Ovary (tissue), 3 donors: ENCODE results near the gene FAM9C.

Experiments
- EP300 ChIP-seq: sonication (generic); formaldehyde crosslinking; IDR thresholded peaks from one replicate; pipeline ENCODE4 v1.6.1; 2017; ENCODE audit warnings: antibody characterized with exemption
- TF ChIP-seq, protein P1 (sequence below), 3 donors: fragments of 450-650 bp in 2 of 3; fragments of 200-600 bp in 1 of 3; IDR thresholded peaks; one replicate each; pipeline versions ENCODE4 v1.5.1 to v1.8.0; 2016 to 2022; ENCODE audit warnings: antibody characterized with exemption in 3 of 3, mild to moderate bottlenecking in 1 of 3
- donor health status: DM: no; HTN: no; CAD: no.

DNA sequence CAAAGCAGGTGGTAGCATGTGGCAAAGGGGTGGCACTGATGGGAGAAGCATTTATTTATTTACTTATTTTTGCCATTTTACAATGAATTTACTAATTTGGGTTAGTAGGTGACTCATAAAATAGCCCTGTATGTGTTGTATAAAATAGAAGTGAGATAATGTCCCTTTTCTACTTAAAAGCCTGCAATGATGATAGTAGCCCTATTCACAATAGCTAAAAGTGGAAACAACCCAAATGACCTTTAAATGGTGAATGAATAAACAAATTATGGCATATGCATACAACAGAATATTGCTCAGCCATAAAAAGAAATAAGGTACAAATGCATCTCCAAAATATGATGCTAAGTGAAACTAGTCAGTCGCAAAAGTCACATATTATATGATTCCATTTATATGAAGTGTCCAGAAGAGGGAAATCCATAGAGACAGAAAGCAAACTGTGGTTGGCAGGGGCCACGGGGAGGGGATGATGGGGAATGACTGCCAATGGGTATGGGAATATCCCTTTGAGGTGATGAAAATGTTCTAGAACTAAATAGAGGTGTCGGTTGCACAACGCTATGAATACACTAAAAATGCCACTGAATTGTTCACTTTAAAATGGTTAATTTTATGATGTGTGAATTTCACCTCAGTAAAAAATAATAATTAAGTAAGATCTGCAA, 35.8 kb upstream of the FAM9C start:
- TF ChIP-seq EP300, result no peak
- TF ChIP-seq, protein P1, sequence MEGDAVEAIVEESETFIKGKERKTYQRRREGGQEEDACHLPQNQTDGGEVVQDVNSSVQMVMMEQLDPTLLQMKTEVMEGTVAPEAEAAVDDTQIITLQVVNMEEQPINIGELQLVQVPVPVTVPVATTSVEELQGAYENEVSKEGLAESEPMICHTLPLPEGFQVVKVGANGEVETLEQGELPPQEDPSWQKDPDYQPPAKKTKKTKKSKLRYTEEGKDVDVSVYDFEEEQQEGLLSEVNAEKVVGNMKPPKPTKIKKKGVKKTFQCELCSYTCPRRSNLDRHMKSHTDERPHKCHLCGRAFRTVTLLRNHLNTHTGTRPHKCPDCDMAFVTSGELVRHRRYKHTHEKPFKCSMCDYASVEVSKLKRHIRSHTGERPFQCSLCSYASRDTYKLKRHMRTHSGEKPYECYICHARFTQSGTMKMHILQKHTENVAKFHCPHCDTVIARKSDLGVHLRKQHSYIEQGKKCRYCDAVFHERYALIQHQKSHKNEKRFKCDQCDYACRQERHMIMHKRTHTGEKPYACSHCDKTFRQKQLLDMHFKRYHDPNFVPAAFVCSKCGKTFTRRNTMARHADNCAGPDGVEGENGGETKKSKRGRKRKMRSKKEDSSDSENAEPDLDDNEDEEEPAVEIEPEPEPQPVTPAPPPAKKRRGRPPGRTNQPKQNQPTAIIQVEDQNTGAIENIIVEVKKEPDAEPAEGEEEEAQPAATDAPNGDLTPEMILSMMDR (IDR thresholded peaks at IDR 0.05), result no peak
